GM21825 (cell line): ENCODE results near the gene GLRA3.

ENCODE experiments used
- ATAC-seq: cut with Tn5 transposase; IDR thresholded peaks from one replicate; pipeline ENCODE4 v1.9.1; 2021; ENCODE audit warnings: mild to moderate bottlenecking, moderate library complexity; ENCODE audit not compliant: unreplicated experiment

Gene GLRA3

GRCh38 chr4:174604198-174604597 lies 224.8 kb downstream of the GLRA3 start:
- ATAC-seq: no peak

- no peak for ATAC-seq
These were observed 228.7 kb downstream of the GLRA3 start for GRCh38 chr4:174600391-174600790.

- no peak for ATAC-seq
These were observed 230.2 kb downstream of the GLRA3 start for GRCh38 chr4:174598800-174599199.

GRCh38 chr4:174596513-174596912 lies 232.5 kb downstream of the GLRA3 start:
- no peak for ATAC-seq

GRCh38 chr4:174595141-174595929 lies 233.7 kb downstream of the GLRA3 start:
- ATAC-seq: no peak

- no peak for ATAC-seq
These were observed 235.3 kb downstream of the GLRA3 start for GRCh38 chr4:174593701-174594100.

GRCh38 chr4:174592985-174593335 lies 236.1 kb downstream of the GLRA3 start:
- no peak for ATAC-seq

GRCh38 chr4:174592256-174592984 lies 236.6 kb downstream of the GLRA3 start:
- ATAC-seq: no peak

GRCh38 chr4:174591243-174592021 lies 237.6 kb downstream of the GLRA3 start:
- no peak for ATAC-seq

- ATAC-seq: no peak
These were observed 238.7 kb downstream of the GLRA3 start for GRCh38 chr4:174590336-174590735.
